AG09319 (cell line): ENCODE data around the gene FGGY.

Experiments used
- DNase-seq: peaks from one replicate; pipeline ENCODE4 v3.0.0-alpha.2; 2010; ENCODE audit warnings: low read depth; ENCODE audit errors: extremely low read depth
- CTCF ChIP-seq: IDR thresholded peaks from 2 replicates; pipeline ENCODE4 v1.5.1; 2011; ENCODE audit warnings: low read depth, mild to moderate bottlenecking, inconsistent platforms, low read length, moderate library complexity

Gene FGGY

GRCh38 chr1:59360170-59360569, 63.3 kb downstream of the FGGY start:
- TF ChIP-seq CTCF: no peak
- DNase-seq: peak; percentile 44

GRCh38 chr1:59360729-59361128, 63.8 kb downstream of the FGGY start:
- TF ChIP-seq CTCF: no peak
- DNase-seq: no peak

- no peak for DNase-seq
- TF ChIP-seq CTCF: no peak
Observed at GRCh38 chr1:59361766-59362165, 64.9 kb downstream of the FGGY start.

DNA sequence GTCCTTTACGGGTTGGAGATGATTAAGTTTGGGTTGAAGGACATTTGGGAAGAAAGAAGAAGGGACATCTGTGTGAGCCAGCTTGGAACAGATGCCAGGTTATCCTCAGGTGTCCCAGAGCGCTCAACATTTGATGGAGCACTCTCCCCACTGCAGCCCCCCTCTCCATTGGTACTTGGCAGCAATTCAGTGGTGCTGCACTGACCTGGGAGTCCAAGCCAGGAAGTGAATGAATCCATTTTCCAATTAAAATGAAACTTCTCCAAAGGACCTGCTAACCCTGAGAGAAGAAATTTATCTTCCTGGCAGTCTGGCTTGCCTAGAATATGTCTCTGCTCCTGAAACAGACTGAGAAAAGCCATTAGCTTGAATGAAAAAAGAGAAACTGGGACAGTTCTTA, 67.1 kb downstream of the FGGY start:
- no peak for DNase-seq
- TF ChIP-seq CTCF: no peak

- no peak for TF ChIP-seq CTCF
- DNase-seq: no peak
Observed at GRCh38 chr1:59366346-59366745, 69.5 kb downstream of the FGGY start.

GRCh38 chr1:59367301-59368007, 70.6 kb downstream of the FGGY start:
- TF ChIP-seq CTCF: no peak
- DNase-seq: peak; percentile 89

DNA sequence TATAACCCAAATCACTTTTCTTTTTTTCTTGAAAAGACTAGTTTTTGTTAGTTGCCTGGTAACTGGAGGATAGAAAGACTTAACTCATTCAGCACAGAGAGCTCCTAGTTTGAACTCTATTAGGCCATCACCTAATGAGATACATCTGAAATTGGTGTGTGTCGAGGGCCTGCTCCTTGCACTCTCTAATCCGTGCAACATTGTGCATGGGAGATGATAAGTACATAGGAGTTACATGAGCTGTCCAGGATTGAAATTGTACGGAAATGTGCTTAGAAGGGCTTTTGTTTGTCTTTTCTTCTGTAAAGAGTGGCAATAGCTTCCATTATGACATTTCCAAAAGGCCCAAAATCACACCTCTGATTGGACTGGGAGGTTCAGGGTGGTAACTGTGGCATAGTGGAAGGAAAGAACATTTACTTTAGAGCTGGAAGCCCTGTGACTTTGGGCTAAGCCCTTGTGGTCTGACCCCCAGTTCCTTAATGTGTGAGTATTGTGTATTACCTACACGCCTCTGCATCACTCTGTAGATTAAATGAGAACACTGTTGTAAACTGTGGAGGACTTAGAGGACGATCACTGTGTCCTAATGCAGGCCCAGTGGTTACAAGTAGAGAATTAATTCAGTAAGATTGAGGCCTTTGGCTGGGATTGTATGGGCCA, 71.2 kb downstream of the FGGY start:
- no peak for TF ChIP-seq CTCF
- DNase-seq: no peak
